ENCODE results near the gene MS4A4A.

GRCh38 chr11:60307507-60308195 is 27.2 kb downstream of the MS4A4A start:
- TF ChIP-seq RFX5 (IDR thresholded peaks at IDR 0.05; ENCODE audit: borderline replicate concordance, low read depth, low read length) (no peak), YY1 (IDR thresholded peaks at IDR 0.05; ENCODE audit: low read depth, low read length) (no peak), CBX5 (IDR thresholded peaks at IDR 0.05; ENCODE audit: low read depth, low read length) (no peak), CTCF (IDR thresholded peaks at IDR 0.05; ENCODE audit: control extremely low read depth in 1 of 3, insufficient read depth in 1 of 3, low read depth in 1 of 3, low read length in 3 of 3) (no peak), JUND (IDR thresholded peaks at IDR 0.05; ENCODE audit: low read length) (no peak), POLR2AphosphoS5 (IDR thresholded peaks at IDR 0.05; ENCODE audit: low read depth, low read length) (no peak), FOSL1 (IDR thresholded peaks at IDR 0.05; ENCODE audit: insufficient read depth, low read depth, low read length) (no peak), POLR2A (IDR thresholded peaks at IDR 0.05; ENCODE audit: control extremely low read depth in 1 of 2, low read depth in 2 of 2, low read length in 2 of 2) (no peak), EP300 (IDR thresholded peaks at IDR 0.05; ENCODE audit: borderline replicate concordance in 1 of 2, low read depth in 2 of 2, low read length in 2 of 2) (no peak)
